HG03432 (cell line): ENCODE measurements around the gene DNAH7.

ENCODE experiments used
- ATAC-seq: cut with Tn5 transposase; IDR thresholded peaks from one replicate; pipeline ENCODE4 v1.9.1; 2021; ENCODE audit warnings: mild to moderate bottlenecking, moderate library complexity; ENCODE audit not compliant: unreplicated experiment

The DNAH7 gene

GRCh38 chr2:196079052-196079451, 10.4 kb upstream of the DNAH7 start:
- no peak for ATAC-seq

DNA sequence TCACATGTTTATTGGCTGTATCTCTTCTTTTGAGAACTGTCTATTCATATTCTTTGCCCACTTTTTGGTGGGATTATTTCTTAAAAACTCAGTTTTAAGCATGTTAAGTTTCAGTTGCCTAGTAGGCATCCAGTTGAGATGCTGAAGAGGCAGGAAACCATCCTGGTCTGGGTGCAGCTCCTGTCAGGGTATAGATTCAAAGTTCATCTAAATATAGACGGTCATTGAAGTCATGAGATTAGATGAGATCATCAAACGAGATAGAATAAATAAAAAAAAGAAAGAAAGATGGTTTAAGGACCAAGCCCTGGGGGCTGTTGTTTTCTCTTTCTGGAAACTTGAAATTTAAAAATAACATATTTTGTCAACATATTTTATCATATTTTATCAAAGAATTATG, 9.2 kb upstream of the DNAH7 start:
- ATAC-seq, result no peak

DNA sequence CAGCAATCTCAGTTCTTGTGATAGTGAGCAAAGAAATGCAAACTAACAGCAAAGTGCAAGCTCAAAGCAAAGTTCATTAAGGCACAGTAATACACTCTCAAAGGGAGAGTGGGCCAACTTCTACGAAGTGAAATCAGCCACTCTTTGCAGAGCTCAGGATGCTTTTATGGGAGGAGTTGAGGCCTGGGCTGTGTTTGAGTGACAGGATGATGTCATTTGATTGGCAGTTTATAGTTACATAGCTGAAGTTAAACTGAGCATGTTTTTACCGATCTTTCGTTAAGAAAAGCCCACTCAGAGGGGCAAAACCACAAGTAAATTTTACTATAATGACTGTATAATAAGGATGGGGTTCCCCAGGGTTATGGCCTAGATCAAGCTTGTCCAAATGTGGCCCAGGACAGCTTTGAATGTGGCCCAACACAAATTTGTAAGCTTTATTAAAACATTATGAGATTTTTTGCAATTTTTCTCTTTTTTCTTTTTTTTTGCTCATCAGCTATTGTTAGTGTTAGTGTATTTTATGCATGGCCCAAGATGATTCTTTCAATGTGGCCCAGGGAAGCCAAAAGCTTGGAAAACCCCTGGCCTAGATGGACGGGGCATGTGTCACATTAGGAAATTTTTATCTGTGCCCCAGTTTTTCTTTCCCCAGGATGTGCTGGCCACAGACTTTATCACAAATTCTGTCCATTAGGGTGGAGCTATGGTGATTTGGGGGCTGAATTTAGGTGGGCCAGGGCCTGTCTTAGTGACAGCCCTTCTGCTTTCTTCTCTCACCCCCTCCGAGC, 8.3 kb upstream of the DNAH7 start:
- ATAC-seq, result peak; percentile 71

DNA sequence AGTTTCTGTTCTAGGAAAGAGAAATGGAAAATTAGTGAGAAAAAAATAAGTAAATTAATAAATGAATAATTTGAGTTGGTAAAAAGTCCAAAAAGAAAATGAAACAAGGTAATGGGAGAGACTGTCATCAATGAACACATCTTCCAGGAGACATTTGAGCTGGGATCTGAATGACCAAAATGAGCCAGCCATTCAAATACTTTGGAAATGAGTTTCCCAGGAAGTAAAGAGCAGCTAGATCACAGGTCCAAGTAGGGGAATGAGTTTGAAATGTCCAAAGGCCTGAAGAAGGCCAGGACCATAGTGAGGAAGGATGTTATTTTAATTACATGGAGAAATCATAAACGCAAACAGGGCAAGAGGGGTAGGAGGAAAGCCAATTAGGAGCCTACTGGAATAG, 6.6 kb upstream of the DNAH7 start:
- ATAC-seq, result no peak

- ATAC-seq, result no peak
These were observed 6.0 kb upstream of the DNAH7 start for GRCh38 chr2:196074631-196075030.

- ATAC-seq, result no peak
These were observed 4.9 kb upstream of the DNAH7 start for GRCh38 chr2:196073521-196073920.

DNA sequence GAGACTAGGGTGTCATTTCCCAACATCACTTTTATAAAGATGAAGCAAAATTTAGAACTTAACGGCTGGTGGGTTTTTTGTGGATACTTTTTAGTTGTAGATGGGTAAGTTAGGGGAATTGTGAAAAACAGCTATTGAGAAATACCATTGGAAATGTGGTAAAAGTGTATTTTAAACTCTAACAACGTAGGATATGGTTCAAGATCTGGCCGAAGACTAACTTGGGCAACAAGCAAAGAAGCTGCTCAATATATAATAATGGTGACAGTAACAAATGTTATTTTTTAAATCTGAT, 1.6 kb downstream of the DNAH7 start:
- no peak for ATAC-seq

DNA sequence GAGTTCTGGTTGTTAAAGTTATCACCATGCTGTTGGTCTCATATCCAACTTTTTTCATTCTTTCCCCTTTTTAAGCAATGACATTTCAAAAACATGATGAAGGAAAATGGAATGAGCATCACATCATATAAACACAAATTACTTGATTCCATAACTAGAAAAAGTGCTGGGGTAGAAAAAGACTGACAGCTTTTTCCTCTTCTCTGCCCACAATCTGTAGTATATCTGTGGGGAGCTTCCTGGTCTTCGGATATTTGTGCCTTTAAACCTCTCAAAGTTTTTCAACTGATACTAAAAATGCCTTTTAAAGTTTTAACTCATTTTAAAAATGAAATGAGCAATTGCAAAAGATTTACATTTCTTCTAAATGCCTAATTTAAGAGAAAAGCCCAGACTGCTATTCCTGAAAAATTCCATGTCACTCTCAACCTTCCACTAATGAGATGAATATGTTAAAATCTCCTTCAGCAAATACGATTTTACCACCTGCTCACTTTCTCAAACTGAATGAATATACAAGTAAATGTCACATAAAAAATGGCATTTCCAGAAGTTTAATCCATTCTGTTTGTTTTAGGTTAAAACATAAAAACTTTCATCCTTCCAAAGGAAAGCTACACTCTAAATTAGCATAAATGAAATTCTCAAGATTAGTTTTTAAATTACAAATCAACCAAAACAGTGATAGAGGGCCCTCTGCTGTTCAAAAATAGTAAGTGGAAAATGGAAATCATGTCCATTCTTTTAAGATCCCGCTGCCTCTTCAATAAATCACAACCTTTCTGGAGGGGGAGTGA, 2.1 kb downstream of the DNAH7 start:
- no peak for ATAC-seq

DNA sequence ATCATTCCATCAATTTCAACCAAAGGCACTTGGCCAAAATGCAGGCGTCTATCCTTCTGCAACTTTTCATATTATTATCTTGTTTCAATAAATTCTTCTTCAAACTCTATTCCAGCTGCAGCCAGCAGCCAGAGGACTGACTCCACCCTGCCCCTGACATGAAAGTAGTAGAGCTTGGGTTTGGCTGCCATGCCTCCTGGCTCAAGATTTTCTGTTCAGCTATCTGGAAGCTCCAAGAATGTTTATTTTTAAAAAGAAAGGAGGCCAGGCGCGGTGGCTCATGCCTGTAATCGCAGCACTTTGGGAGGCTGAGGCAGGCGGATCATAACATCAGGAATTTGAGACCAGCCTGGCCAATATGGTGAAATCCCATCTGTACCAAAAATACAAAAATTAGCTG, 4.9 kb downstream of the DNAH7 start:
- ATAC-seq, result no peak

DNA sequence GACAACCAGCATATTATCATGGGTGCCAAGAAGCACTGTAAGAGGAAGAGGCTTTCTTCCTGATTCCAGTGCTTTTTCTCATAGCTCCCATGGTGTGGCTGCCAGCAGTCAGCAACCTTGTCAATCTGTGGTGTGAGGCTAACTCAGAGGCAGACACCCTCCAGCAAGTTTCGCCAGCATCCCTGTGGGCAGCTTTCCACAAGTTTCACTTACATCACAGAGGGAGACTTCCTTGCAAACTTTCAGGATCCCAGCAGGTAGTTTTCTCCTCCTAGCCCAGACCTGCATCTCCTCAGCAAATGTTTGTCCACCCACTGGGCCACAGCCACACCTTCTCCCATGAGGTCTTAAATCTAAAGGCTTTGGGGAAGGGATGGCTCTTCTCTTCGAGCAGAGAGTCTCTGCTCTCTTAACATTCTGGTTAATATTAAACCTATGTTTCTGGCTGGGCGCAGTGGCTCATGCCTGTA, 9.1 kb downstream of the DNAH7 start:
- ATAC-seq, result no peak

- ATAC-seq, result no peak
These were observed 14.0 kb downstream of the DNAH7 start for GRCh38 chr2:196054631-196055030.

DNA sequence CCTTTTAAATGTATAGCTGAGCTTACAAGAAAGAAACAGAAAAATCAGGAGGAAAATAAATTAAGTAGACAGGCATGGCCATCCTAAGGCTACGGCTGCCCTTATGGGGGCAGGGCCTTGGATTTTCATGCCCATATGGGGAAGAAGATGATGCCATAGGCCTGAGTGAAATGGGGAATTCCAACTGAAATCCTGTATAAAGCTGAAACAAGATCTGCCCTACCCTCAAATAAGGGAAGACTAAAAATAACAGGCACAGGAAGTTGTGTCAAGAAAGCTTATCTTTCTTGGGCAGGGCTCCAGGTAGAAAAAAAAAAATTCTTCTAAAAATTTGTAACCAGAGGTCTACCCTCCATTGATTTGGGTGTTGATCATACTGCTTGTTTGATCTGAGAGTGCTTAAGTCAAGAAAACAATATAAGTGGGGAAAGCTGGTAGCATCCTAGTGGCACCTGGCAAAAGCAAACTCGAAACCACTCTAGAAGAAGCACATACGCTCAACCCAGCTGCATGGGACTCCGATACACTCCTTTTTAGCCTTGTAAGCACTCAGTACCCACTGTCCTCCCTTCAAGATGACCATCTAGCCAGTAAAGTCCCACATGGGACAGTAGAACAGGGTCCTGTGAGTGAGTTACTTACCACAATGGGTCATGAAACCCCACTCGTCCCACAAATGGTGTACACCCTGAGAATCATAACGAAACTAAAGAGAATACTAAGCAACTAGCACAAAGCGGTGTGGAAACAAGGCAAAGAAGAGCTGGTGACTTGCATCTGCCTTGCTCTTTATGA, 22.3 kb downstream of the DNAH7 start:
- ATAC-seq, result peak; percentile 64

DNA sequence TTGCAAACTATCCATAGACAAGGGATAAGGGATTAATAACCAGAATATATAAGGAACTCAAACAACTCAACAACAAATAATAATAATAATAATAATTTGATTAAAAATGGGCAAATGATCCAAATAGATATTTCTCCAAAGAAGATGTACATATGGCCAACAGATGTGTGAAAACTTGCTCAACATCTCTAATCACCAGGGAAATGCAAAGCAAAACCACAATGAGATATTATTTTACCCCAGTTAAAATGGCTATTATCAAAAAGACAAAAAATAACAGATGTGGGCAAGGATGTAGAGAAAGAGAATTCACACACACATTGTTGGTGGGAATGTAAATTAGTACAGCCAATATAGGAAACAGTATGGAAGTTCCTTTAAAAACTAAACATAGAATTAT, 26.9 kb downstream of the DNAH7 start:
- no peak for ATAC-seq

DNA sequence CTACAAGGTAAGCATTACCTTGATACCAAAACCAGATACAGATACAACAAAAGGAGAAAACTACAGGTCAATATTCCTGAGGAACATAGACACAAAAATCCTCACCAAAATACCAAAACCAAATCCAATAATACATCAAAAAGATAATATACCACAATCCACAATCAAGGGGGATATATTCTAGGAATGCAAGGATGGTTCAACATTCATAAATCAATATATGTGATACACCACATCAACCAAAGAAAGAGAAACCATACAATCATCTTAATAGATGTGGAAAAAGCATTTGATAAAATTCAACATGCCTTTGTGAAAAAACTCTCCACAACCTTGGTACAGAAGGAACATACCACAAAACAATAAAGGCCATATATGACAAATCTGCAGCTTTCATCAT, 28.4 kb downstream of the DNAH7 start:
- ATAC-seq, result no peak

GRCh38 chr2:196036442-196036841, 32.2 kb downstream of the DNAH7 start:
- ATAC-seq, result no peak

GRCh38 chr2:196018037-196018436, 50.6 kb downstream of the DNAH7 start:
- no peak for ATAC-seq

DNA sequence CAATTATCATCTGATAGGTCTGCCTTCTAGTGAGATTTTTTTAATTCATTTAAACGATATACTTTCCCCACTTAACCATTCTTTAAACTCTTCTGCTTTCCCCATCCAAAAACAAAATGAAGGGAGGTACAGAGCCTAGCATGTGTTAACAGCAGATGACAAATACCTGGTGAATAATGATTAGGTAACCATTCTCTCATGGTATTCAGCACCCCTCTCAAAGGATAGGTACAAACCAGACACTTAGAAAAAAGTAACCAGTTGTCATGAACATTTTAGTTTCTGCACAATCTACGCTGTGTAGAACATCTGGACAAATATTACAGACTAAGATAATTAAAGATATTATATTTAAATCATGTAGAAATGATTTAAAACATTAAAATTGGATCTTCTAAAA, 56.3 kb downstream of the DNAH7 start:
- ATAC-seq, result no peak

GRCh38 chr2:196000551-196000950, 68.1 kb downstream of the DNAH7 start:
- no peak for ATAC-seq

DNA sequence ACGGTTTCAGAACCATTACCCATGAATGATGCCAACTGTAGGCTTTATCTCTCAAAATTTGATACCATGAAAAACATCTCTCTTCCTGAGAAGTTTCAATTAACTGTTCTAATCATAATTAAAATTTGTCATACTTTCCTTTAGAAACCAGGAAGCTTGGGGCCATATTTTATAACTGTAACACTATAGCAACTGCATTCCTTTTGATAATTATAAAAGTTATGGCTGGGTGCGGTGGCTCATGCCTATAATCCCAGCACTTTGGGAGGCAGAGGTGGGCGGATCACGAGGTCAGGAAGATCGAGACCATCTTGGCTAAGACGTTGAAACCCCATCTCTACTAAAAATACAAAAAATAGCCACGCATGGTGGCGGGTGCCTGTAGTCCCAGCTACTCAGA, 70.6 kb downstream of the DNAH7 start:
- no peak for ATAC-seq

GRCh38 chr2:195995499-195995898, 73.1 kb downstream of the DNAH7 start:
- ATAC-seq, result no peak

GRCh38 chr2:195993623-195994022, 75.0 kb downstream of the DNAH7 start:
- no peak for ATAC-seq

DNA sequence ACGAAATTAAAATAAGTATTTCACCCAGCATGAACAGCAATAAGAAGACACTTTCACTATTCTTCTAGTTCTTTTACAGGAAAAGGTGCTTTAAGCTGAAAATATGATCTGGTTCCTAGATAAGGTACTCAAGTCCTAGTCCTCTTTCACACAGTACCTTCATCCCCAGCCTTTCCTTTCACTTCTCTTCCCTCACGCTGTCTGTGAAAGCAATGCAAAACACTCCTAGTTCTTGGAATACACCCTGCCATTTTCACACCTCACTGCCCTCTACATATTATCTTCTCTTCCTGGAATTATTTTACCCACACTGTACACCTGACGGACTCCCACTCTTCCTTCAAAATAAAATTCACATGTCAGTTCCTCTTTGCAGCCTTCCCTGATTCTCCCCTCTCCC, 82.9 kb downstream of the DNAH7 start:
- ATAC-seq, result no peak
